Measurements from ENCODE around the gene SLC27A1. TPM values are rescaled to one million over a fixed set of nuclear protein-coding genes. Genes with fewer than 3 reads are reported as not detected.

SLC27A1 gene
- total RNA-seq, 1 donor from 2014 or later, result 59.3 TPM

GRCh38 chr19:17555480-17555928 lies 85.2 kb downstream of the SLC27A1 start, which contains the start of gene COLGALT1:
TSS of gene COLGALT1 (plus strand) at chr19:17555649. CDS start at chr19:17555714, 65 bp downstream.
- intact Hi-C loops (cut with micrococcal nuclease), result no loop called here

More at GRCh38 chr19:17555480-17555928, 85.2 kb downstream of the SLC27A1 start, which contains the start of gene COLGALT1:
- Histone ChIP-seq H3K27ac (replicated peaks) (peak within 1 kb of the TSS; percentile 95), H3K36me3 (peaks cover 31% of the 10 kb centered on the region), H3K4me1 (peaks cover 71% of the 10 kb centered on the region), H3K4me3 (peak within 1 kb of the TSS; percentile 86), H3K27me3 (ENCODE audit: low read depth) (no peaks in the 10 kb centered on the region), H3K9me3 (replicated peaks) (no peaks in the 10 kb centered on the region)
- DNase-seq, result peak; percentile 100
- TF ChIP-seq CTCF (IDR thresholded peaks at IDR 0.05; ENCODE audit: borderline replicate concordance), result no peak

Other genes with a start within 250 kb of the SLC27A1 start
- gene OCEL1, start 244.3 kb upstream of the SLC27A1 start, total RNA-seq, result 21.2 TPM
- 60.1 TPM for gene NR2F6, start 224.6 kb upstream of the SLC27A1 start, total RNA-seq
- 7.0 TPM for gene USHBP1, start 205.8 kb upstream of the SLC27A1 start, total RNA-seq
- 72.7 TPM for gene BABAM1, start 203.1 kb upstream of the SLC27A1 start, total RNA-seq
- gene ANKLE1, start 188.6 kb upstream of the SLC27A1 start, total RNA-seq, result 0.11 TPM
- gene ABHD8, start 167.1 kb upstream of the SLC27A1 start, total RNA-seq, result 11.7 TPM
- gene MRPL34, start 164.7 kb upstream of the SLC27A1 start, total RNA-seq, result 206 TPM
- gene DDA1, start 161.0 kb upstream of the SLC27A1 start, total RNA-seq, result 35.7 TPM
- 6.8 TPM for gene ANO8, start 135.7 kb upstream of the SLC27A1 start, total RNA-seq
- 10.8 TPM for gene GTPBP3, start 133.0 kb upstream of the SLC27A1 start, total RNA-seq
- 36.9 TPM for gene PLVAP, start 93.2 kb upstream of the SLC27A1 start, total RNA-seq
- not detected for gene CCDC194, start 76.3 kb upstream of the SLC27A1 start, total RNA-seq
- gene BST2, start 64.9 kb upstream of the SLC27A1 start, total RNA-seq, result 42.2 TPM
- 19.6 TPM for gene MVB12A, start 50.5 kb upstream of the SLC27A1 start, total RNA-seq
- 0.14 TPM for gene TMEM221, start 21.9 kb upstream of the SLC27A1 start, total RNA-seq
- 0.33 TPM for gene NXNL1, start 9.6 kb upstream of the SLC27A1 start, total RNA-seq
- 19.9 TPM for gene PGLS, start 41.1 kb downstream of the SLC27A1 start, total RNA-seq
- gene COLGALT1, start 85.1 kb downstream of the SLC27A1 start, total RNA-seq, result 31.2 TPM
- 0.05 TPM for gene UNC13A, start 217.8 kb downstream of the SLC27A1 start, total RNA-seq
- 21.4 TPM for gene MAP1S, start 249.0 kb downstream of the SLC27A1 start, total RNA-seq